Kidney capillary endothelial cell (primary cell): ENCODE results near the gene SLC2A9.
A peak's percentile ranks its signal among the peaks of the same experiment; 100 is the strongest.

ENCODE experiments used
- DNase-seq: peaks from one replicate; pipeline ENCODE4 v3.0.0-alpha.2; 2018; ENCODE audit warnings: low spot score

SLC2A9 gene

DNA sequence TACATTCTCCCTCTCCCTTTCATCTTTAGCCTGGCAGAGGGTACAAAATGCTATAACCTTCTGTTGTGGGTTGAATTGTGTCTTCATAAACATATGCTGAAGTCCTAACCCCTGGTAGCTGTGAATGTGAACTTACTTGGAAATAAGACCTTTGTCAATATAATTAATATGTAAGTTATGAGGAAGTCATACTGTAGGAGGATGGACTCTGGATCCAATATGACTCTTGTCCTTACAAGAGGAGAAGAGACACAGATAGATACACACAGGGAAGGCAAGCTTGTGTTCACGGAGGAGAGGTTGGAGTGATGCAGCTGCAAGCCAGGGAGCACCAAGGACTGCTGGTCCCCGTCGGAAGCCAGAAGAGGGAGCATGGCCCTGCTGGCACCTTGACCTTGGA is 94.7 kb downstream of the SLC2A9 start:
- no peak for DNase-seq

DNA sequence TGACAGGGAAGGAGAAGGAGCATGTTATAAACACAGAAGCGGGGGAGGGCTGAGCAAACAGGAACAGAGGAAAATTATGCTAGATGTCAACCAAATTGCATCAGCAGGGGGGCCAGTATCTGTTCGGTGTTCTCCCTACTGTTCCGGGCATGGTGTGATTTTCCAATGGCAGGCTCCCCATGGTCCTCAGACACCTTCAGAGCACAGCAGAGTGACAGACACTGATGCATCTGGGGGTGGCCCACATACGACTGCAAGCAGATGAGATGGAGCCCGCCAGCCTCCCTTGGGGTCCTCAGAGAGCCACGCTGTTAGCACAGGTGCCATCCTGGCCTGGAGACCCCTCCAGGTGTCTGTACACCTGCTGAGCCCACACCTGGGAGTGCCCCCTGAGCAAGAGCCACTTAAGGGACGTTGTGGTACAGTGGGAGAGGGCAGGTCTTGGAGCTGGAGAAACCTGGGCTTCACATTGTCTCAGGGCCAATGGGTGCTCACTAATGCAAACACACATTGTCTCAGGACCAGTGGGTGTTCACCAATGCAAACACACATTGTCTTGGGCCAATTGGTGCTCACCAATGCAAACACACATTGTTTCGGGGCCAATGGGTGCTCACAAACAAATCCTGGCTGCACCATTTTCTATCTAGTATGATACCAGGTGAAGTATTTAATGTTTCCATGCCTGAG is 95.4 kb downstream of the SLC2A9 start:
- DNase-seq, result no peak

DNA sequence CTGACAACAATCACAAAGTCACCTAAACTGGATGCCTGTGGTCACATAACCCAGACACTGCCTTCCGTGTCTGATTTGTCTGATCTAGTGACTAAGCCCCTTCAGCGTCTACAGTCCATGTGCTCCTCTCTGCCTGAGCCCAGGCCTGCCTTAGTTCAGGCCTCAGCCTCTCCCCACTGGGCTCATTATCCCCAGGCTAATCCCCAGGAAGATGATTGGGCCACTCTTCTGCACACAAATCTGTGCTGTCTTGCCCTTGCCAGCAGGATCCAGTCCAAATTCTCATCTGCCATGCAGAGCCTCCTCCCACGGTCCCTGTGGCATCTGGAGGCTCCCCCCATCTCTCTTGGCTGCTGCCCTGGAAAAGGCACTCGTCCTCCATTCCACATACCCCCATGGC is 96.5 kb downstream of the SLC2A9 start:
- no peak for DNase-seq

DNA sequence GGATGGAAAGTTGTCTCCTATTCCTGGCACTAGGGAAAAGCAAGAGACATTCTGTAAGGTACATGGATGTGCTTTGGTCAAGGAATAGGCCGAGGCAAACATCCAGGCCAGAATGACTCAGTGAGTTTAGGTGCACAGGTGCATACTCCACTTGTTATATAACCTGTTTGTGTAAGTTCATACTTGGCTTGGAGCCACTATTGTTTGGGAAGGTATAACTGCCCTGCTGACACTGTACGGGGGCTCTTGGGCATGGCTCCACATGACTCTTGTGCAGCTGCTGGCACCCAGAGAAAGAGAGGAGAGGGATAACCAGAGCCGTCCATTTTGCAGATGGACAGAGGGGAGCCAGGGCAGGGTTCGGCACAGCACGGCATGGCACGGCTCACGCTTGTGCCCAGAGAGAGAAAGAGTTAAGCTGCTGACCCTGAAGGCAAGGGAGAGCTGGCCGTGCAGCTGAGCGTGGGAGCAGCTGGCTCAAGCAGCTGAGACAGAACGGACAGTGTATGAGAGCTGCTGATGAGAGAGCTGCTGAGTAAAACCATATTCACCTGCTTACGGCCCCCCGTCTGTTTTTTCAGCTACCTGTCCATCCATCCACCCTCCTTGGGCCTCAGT is 98.0 kb downstream of the SLC2A9 start:
- DNase-seq, result no peak

DNA sequence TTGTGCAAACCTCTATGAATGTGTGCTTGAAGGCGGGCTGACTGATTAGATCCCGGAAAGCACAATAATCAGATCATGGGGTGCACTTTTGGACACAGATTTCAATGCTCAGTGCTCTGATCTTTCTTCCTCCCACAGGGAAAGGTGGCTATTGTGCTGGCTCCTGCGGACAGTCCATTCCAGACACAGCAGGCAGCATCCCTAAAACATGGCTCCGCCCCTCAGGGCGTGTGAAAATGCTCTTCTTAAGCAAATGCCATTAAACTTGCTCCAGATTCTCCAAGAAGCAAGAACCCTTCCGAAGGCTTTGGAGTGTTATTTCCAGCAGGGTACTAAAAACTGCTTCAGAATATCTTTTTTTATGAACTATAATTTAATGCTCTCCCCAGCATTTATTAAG is 100.0 kb downstream of the SLC2A9 start:
- DNase-seq, result no peak

DNA sequence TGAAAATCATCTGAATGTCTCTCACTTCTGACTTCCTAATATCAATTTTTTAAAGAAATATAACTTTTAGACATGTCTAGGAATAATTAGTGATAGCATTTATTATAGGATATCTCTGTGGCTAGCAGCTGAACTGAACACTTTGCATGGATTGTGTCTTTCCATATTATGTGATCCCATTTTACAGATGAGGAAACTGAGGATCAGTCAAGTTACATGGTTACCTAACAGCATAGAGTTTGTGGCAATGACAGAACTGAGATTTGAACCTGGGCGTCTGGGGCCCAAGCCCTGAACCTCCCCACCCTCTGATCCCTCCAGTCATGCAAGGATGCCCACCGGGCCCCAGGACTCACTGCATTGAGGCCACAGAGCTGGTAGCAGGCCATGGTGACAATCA is 101.3 kb downstream of the SLC2A9 start:
- DNase-seq, result no peak

DNA sequence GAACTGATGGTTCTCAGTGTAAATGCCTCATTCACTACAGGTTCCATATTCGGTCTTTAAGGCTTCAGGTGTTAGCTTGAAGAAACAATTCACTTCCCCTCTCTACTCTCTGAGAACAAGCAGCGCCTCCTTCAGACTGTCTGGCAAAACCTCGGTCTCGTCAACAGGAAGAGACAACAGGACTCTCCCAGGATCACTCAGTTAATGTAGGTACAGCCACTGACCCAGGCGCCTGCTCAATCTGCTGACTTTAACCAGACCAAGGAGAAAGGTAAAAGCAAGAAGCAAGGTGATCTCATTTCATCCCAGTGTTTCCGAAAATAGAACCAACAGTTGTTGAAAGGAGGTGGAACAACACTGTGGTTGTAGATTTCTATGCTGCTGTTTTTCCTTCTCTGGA is 102.2 kb downstream of the SLC2A9 start:
- no peak for DNase-seq

DNA sequence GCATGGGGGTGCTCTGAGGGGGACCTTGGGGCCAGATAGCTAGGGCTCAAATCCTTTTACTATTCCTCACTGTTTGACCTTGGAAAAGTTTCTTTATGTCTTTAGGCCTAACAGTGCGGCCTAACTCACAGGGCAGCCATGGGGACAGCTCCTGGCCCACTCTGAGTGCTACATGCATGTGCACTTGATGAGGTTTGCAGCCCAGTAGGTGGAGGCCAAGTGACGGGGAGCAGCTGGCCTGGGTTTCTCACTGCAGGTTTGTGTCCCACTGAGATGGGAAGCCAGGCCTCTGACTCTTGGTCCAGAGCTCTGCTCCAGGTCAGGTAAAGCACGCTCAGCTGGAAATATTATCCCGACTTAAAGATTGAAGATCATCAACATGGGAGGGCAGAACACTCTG is 102.8 kb downstream of the SLC2A9 start:
- DNase-seq, result no peak

DNA sequence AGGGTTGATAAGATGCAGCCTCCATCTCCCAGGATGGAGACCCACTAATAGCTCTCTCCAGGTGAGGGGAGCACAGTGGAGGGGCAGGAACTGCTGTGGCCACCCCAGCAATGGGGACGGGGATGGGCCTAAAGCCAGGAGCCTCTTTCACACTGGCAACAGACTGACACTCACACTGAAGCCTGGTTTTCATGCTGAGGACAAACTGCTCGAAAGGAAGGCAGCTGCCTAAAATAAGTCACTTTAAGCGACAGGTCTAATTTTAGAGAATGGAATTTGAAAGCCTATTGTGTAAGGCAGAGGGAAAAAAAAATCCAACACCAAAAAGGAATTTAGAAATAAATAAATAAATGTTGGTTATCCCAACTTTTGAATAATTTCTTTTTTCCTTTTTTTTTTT is 104.4 kb downstream of the SLC2A9 start:
- DNase-seq, result no peak

DNA sequence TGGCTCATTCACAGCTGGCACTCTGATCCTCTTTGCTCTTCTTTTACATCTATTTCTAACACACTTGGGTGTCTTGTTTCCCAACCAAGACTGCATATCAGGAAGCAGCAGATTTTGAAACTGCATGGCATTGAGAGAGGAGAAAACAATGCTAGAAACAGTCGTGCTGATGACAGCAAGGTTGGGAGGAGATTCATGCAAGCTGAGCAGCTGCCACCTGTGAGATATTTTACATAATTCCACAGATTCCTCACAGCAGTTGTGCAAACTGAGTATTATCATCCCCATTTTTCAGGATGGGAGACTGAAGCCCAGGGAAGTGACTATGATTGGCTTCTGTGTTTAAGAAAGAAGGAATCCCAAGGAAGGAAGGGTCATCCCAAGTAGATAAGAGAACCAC is 105.0 kb downstream of the SLC2A9 start:
- no peak for DNase-seq

DNA sequence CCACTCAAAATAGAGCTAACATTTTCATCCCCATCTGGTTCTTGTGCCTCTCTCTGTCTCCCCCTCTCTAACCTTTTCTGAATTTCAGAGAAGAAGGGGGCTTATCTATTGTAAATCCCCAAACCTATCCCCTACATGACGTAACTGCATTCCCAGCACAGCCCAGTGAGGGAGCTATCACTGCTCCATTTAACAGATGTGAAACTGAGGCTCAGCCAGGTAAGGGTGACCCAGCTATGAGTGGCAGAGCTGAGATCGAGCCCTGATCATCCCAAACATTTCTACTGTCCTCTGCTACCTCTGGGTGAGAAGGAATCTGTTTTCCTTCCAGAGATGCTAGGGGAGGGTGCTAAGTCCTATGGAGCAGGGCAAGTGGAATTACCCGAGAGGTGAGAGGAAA is 107.5 kb downstream of the SLC2A9 start:
- DNase-seq, result no peak

DNA sequence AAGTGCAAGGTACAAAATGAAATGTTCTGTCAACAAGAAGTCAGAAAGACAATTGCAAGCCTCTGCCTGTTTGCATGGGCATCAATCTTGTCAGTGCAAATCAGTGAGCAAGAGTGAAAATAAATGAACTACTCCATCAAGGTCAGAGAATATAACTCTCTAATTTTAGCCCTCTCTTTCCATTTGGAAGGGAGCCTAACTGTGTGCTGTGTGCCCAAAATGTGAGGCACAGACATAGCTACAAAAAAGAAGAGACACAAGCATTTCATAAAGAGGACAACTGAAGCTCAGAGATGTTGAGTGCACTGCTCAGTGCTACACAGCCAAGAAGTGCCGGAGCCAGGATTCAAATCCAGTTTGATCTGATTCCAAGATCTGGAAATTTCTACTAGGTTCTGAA is 114.3 kb downstream of the SLC2A9 start:
- DNase-seq, result no peak

DNA sequence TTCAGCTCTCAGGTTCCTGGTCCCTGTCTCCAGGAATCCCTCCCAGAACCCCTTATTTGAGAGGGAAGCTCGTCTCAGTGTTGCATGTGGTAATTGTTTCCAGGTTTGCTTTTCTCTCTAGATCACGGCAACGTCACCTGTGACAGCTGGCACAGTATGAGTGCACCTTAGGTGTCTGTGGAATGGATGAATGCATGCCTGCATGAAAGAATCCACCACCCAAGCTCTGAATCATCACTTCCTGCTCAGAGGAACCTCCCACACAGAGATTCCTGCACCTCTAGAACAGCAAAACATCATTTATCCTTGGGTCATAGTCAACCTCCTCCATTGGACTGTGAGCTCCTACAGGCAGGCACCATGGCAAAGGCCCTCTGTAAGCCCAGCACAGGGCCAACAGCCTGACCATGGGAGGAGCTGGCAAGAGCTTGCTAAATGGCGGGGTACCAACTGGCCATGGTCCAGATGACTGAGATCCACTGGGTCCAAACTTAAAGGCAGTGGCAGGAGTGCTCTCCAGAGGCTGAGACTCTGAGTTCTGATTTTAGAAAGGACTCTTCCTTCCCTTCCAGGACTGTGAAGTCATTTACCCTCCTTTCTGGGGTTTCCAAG is 116.2 kb downstream of the SLC2A9 start:
- DNase-seq, result no peak

DNA sequence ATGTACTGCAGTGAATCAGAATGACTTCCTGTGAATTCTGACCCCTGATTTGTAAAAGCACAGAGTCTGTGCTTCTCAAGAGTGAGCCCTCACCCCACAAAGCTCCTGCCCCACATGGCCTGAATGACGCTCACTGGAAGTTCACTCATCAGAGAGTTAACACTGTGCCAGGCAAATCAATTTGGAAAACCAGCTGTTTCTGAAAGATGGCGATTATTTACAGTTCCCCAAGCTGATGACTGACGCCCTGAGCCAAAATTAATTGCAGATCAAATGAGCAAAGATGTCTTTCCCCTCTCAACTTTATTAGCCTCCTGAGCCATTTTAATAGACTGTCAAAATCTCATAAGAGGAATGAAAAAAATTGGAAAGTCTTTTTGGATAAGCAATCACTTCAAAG is 118.0 kb downstream of the SLC2A9 start:
- peak; percentile 9 for DNase-seq

DNA sequence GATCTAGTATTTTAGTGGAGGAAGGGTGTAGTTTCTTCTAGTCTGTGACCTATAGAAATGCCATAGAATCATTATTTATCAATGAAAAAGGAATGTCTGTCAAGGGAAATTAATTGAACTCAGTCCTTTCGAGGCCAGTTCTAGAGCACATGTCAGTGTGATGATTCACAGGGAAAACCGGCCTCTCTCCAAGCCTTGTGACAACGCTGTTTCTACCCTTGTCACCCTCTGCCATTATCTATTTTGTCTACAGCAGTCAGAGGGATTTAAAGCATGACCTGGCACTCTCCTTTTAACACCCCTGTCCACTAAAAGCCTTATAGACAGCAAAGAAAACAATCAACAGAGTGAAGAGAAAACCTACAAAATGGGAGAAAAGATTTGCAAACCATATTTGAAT is 120.0 kb downstream of the SLC2A9 start:
- DNase-seq, result no peak

DNA sequence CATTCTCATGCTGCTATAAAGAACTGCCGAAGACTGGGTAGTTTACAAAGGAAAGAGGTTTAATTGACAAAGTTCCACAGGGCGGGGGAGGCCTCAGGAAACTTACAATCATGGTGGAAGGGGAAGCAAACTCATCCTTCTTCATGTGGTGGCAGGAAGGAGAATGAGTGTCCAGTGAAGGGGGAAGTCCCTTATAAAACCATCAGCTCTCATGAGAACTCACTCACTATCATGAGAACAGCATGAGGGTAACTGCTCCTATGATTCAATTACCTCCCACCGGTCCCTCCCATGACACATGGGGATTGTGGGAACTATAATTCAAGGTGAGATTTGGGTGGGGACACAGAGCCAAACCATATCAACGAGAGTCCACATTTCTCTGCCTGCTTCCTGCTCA is 120.7 kb downstream of the SLC2A9 start:
- peak; percentile 14 for DNase-seq

DNA sequence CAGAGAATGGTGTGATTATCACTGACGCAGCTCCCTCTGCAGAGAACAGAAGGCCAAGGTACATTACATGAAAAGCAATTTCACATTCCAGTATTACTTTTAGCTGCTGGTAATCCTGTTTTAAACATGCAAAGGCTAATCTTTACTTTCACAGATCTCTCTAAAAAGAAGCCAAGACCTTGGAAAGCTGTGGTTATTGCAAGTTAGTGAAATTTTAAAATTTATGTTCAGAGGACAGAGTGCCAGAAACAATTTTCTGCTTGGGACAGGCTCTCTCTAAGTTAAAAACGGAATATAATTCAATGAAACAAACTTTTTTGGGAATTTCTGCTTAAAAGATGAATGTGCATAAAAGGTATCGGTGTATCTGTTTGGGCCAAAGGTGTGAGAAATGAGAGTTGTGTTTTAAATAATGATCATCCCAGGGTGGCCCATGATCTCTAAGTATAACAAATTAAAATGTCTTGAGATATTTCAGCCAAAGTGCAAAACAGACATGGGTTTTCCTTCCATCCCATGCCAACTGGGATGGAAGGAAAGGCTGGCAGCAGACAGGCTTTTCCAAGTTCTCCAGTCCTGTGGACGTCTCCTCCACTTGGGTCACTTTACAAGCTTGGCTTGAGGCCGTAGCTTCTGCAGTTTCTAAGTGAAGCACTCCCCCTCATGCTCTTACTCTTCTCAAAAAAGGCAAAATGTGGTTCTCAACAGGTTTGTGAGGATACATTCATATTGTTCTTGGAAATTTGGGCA is 121.8 kb downstream of the SLC2A9 start:
- DNase-seq, result no peak

DNA sequence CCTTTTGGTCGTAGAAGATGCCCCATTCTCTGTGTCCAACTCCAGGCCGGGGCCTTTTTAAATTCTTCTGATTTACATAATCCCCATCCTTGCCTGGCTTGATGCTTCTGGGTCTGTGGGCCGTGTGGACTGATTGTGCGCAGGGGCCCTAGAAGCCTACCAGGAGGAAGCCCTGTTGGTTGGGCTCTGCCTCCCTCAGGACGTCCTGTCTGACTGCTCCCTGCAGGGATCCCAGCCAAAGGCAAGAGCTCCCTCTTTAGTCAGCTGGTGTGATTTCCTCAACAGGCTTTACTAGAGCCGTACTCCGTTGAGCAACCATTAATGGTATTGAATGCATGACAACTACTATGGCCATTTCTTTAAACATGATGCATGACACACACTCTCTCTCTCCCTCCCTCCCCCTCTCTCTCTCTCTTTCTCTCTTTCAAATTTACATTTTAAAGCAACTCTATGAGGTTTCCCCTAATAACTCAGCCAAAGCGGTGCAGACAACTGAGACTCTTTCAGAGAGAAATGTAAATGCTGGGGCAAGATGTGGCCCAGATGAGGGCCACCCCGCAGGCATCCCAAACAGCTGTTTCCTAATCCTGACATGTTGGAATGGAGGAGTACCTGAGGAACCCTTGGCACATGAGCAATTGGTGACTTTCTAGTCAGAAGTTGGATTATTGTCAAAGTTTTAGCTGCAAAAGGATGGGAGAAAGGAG is 122.5 kb downstream of the SLC2A9 start:
- peak; percentile 64 for DNase-seq

DNA sequence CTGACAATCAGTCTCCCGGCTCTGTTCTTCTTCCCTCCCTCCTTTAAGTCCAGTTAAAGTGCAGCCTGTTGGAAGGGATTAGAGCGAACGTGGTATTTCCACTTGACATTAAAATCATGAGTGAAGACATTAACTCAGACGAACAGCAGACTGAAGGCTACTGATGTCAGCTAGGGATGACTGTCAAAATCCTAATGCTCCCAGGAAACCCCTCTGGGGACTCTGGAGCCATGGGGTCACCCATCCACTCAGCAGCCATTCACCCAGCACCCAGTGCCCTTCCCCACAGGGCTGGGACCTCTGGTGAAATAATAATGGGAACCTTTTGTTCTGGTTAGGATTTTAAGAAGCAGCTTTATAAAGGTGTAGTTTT is 126.0 kb downstream of the SLC2A9 start:
- no peak for DNase-seq

DNA sequence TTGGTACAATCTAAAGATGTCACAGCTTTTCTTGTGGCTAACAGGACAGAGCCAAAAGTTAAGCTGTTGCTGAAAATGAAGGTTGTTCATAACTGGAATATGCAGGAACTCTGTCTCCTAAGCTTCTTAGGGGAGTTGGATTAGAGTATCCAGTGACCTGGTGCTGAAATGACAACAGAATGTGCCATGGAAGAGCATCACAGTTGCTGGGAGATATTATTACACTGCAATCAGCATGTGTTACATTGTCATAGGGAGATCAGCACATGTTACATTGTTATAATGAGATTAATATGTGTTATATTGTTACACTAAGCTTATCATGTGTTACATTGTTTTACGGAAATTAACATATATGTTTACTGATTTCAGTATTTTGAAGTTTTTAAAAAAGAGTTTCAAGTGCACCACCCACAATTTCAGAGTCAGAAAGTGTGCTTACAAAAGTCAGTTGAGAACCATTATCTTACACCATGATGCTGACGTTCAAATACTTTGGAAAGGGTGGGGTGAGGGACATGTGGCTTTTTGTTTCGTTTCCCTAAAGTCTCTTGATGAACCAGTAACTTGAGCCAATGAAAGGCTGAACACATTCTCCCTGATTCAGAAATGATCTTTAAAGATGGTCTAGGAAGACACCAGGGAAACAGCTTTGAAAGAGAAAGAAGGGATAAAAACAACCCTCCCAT is 126.5 kb downstream of the SLC2A9 start:
- DNase-seq, result no peak

DNA sequence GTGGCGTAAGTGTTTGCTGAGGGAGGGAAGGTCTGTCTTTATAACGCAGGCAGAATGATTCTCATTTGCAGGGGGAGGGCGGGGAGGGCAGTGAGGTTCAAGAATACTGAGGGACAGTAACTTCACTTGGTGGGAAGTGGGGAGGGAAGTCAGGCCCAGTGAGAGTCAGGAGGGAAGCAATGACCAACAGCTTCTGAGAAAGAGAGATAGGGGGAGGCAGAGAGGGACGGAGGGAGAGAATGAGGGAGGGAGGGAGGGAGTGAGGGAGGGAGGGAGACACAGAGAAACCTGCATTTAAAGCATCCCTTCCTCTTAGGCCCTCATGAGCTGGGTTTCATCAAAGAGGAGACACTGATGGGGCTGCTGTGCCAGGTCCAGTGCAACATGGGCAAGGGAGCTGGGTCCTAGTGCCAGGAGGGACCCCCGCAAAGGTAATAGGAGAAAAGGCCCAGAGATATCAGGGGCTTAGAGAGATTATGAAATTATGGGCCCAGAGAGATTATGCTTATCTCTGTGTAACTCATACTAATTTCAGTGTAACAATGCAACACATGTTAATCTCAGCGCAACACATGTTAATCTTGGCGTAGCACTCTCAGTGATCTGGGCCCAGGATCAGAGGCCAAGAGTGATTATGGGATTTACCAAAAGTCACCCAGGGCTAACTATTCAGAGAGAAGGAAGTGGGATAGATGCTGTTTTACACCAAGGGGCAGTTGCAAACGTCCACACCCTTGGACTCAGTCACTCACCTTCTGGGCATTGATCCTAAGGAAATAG is 127.8 kb downstream of the SLC2A9 start:
- no peak for DNase-seq
